ENCODE data around the gene GPRC5B.

- no peak for TF ChIP-seq CTCF (IDR thresholded peaks at IDR 0.05)
- TF ChIP-seq POLR2A (IDR thresholded peaks at IDR 0.05), result no peak
Measured at GRCh38 chr16:19888834-19889233, 4.2 kb upstream of the GPRC5B start.

Measured in thyroid gland (tissue), 4 donors.